Measurements from ENCODE around the gene PTK7. TPM values are rescaled to one million over a fixed set of nuclear protein-coding genes. Genes with fewer than 3 reads are reported as not detected.

PTK7 gene
- total RNA-seq, 4 donors from 2014 or later: 4.4 to 22.3 (median 18.3) TPM

DNA sequence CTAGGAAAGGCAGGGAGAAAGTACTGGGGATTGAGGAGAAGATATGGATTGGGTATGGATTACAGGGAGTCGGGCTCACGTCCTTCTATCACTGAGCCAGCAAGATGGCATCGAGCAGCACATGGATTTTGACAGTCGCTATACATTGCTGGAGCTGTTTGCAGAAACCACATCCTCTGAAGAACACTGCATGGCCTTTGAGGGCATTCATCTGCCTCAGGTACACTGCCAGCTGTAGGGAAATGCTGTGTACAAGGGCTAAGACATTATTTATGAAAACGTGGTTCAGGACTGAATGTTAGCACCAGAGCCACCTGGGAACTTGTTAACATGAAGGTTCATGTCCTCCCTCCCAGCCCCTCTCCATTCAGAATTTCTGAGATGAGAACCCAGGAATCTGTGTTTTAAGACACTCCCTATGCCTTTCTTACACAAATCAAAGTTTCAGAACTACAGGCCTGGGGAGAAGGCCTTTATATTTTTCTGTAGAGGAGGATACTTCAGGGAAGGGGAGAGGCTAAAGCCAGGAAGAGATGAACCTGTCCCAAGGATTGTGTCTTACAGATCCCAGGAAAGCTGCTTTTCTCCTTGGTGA is 109.4 kb downstream of the PTK7 start:
- no peak overlapping the region for H3K27ac ChIP-seq
- peaks cover 0 to 54% (median 0%) of the 10 kb centered on the region in 3 donors for H3K36me3 ChIP-seq
- H3K9me3 ChIP-seq: no peaks in the 10 kb centered on the region
- peaks cover 0 to 16% (median 3%) of the 10 kb centered on the region in 4 donors for H3K4me1 ChIP-seq
- no peak for DNase-seq
- H3K27me3 ChIP-seq: no peaks in the 10 kb centered on the region
- H3K4me3 ChIP-seq: no peak overlapping the region
- TF ChIP-seq POLR2A (IDR thresholded peaks at IDR 0.05) (no peak), CTCF (IDR thresholded peaks at IDR 0.05) (no peak)

GRCh38 chr6:43186019-43186418 is 109.9 kb downstream of the PTK7 start:
- no peak for TF ChIP-seq CTCF (IDR thresholded peaks at IDR 0.05)
- Histone ChIP-seq H3K27me3 (no peaks in the 10 kb centered on the region), H3K36me3 (peaks cover 0 to 54% (median 0%) of the 10 kb centered on the region in 3 donors), H3K9me3 (no peaks in the 10 kb centered on the region), H3K4me1 (peaks cover 0 to 16% (median 3%) of the 10 kb centered on the region in 4 donors), H3K27ac (no peak overlapping the region), H3K4me3 (no peak overlapping the region)
- no peak for DNase-seq

- H3K4me3 ChIP-seq: no peak overlapping the region
- peaks cover 0 to 54% (median 0%) of the 10 kb centered on the region in 3 donors for H3K36me3 ChIP-seq
Observed at GRCh38 chr6:43186706-43187105, 110.6 kb downstream of the PTK7 start.

GRCh38 chr6:43187821-43188220 is 111.7 kb downstream of the PTK7 start:
- peak in 1 of 3 donors; percentile 27 for DNase-seq
- H3K9me3 ChIP-seq: no peaks in the 10 kb centered on the region
- TF ChIP-seq POLR2A (IDR thresholded peaks at IDR 0.05): no peak
- TF ChIP-seq CTCF (IDR thresholded peaks at IDR 0.05): no peak
- peaks cover 0 to 62% (median 0%) of the 10 kb centered on the region in 3 donors for H3K36me3 ChIP-seq
- no peaks in the 10 kb centered on the region for H3K27me3 ChIP-seq
- peaks cover 0 to 7% (median 2%) of the 10 kb centered on the region in 4 donors for H3K4me1 ChIP-seq
- no peak overlapping the region for H3K27ac ChIP-seq
- no peak overlapping the region for H3K4me3 ChIP-seq

More at GRCh38 chr6:43186706-43187105, 110.6 kb downstream of the PTK7 start:
- DNase-seq: peak in 1 of 3 donors; percentile 11
- no peaks in the 10 kb centered on the region for H3K9me3 ChIP-seq
- H3K4me1 ChIP-seq: peaks cover 0 to 11% (median 3%) of the 10 kb centered on the region in 4 donors
- H3K27ac ChIP-seq: no peak overlapping the region
- H3K27me3 ChIP-seq: no peaks in the 10 kb centered on the region
- no peak for TF ChIP-seq CTCF (IDR thresholded peaks at IDR 0.05)
- TF ChIP-seq POLR2A (IDR thresholded peaks at IDR 0.05): no peak

DNA sequence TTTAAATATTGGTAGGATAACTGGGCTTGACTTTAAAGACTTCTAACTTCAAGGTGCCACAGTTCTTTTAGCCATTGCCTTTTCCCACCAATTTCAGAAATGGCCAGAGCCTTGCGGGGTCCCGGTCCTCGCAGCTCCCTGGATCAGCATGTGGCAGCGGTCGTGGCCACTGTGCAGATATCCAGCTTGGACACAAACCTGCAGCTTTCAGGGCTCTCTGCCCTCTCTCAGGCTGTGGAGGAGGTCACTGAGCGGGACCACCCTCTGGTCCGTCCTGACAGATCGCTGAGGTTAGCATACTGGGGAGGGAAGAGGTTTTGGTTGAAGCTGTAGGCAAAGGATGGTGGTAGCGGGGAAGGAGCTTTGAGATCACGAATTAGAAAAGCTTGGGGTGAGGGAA is 112.3 kb downstream of the PTK7 start:
- TF ChIP-seq POLR2A (IDR thresholded peaks at IDR 0.05): no peak
- no peak for TF ChIP-seq CTCF (IDR thresholded peaks at IDR 0.05)
- Histone ChIP-seq H3K27ac (no peak overlapping the region), H3K9me3 (no peaks in the 10 kb centered on the region), H3K4me3 (no peak overlapping the region), H3K27me3 (no peaks in the 10 kb centered on the region), H3K4me1 (peaks cover 0 to under 1% (median 0%) of the 10 kb centered on the region in 4 donors), H3K36me3 (peaks cover 0 to 68% (median 0%) of the 10 kb centered on the region in 3 donors)
- DNase-seq: peak in 1 of 3 donors; percentile 14

Measured in Peyer's patch (tissue), 4 donors.